SK-N-SH (cell line): ENCODE results near the gene DAGLB. TPM values are rescaled to one million over a fixed set of nuclear protein-coding genes. Genes with fewer than 3 reads are reported as not detected.

ENCODE experiments used
- CTCF ChIA-PET: fragments of 300-600, 350-600 bp; formaldehyde crosslinking; extraction: SDS; loops from one replicate; lab custom pipeline; 2021; lab: Yijun Ruan, JAX
- POLR2A ChIA-PET: fragments of 350-600 bp; sonication (Branson Sonifier 250); formaldehyde crosslinking; extraction: SDS; loops from one replicate; lab custom pipeline; 2020; ENCODE audit warnings: antibody characterized with exemption, inconsistent platforms; lab: Yijun Ruan, JAX
- DNase-seq: peaks from one replicate; pipeline ENCODE4 v3.0.0; 2012
- H2AFZ ChIP-seq: fragments of 200-600 bp; sonication (generic); 2 replicates; pipeline ENCODE4 v1.8.1; 2016; ENCODE audit warnings: antibody characterized with exemption, mild to moderate bottlenecking, low read depth
- H3F3A ChIP-seq: fragments of 200-600 bp; sonication (generic); replicated peaks from 2 replicates; pipeline ENCODE3; 2016; ENCODE audit warnings: antibody characterized with exemption, mild to moderate bottlenecking; ENCODE audit not compliant: insufficient read depth
- H3K27ac ChIP-seq, 2 experiments: fragments of 200-500 bp in 1 of 2; fragments of 200-600 bp in 1 of 2; sonication (Bioruptor generic) in 1 of 2; sonication (generic), shearing (Covaris generic) in 1 of 2; 2 replicates each; pipeline versions ENCODE4 v1.5.1 to v1.6.1; 2014 to 2016; ENCODE audit warnings: low read depth in 2 of 2, inconsistent platforms in 1 of 2, low read length in 1 of 2, mild to moderate bottlenecking in 1 of 2, mixed read lengths in 1 of 2
- H3K27me3 ChIP-seq: fragments of 200-600 bp; sonication (generic), shearing (Covaris generic); 2 replicates; pipeline ENCODE4 v1.6.1; 2016; ENCODE audit warnings: mixed run types; ENCODE audit not compliant: insufficient read depth
- H3K36me3 ChIP-seq, 2 experiments: fragments of 200-500 bp in 1 of 2; fragments of 200-600 bp in 1 of 2; sonication (Bioruptor generic) in 1 of 2; sonication (generic) in 1 of 2; replicated peaks in 1 of 2; 2 replicates each; pipeline versions ENCODE3 to v1.5.1; 2014 to 2016; ENCODE audit warnings: low read length in 1 of 2, mild to moderate bottlenecking in 1 of 2; ENCODE audit not compliant: insufficient read depth in 2 of 2, control insufficient read depth in 1 of 2
- H3K4me1 ChIP-seq, 2 experiments: fragments of 200-500 bp in 1 of 2; fragments of 200-600 bp in 1 of 2; sonication (Bioruptor generic) in 1 of 2; sonication (generic), shearing (Covaris generic) in 1 of 2; 2 replicates each; pipeline versions ENCODE4 v1.5.1 to v1.6.1; 2014 to 2016; ENCODE audit warnings: low read depth in 1 of 2, low read length in 1 of 2, mixed run types in 1 of 2; ENCODE audit not compliant: insufficient read depth in 2 of 2, control insufficient read depth in 1 of 2
- H3K4me2 ChIP-seq: fragments of 200-600 bp; sonication (generic), shearing (Covaris generic); 2 replicates; pipeline ENCODE4 v1.6.1; 2017; ENCODE audit warnings: mixed run types
- H3K4me3 ChIP-seq, 2 experiments: fragments of 200-500 bp in 1 of 2; fragments of 200-600 bp in 1 of 2; sonication (Bioruptor generic) in 1 of 2; sonication (generic), shearing (Covaris generic) in 1 of 2; 2 replicates each; pipeline versions ENCODE4 v1.5.1 to v1.8.1; 2014 to 2016; ENCODE audit warnings: low read depth in 2 of 2, inconsistent platforms in 1 of 2, low read length in 1 of 2, mild to moderate bottlenecking in 1 of 2, mixed read lengths in 1 of 2, moderate library complexity in 1 of 2
- H3K79me2 ChIP-seq: fragments of 200-600 bp; sonication (generic); 2 replicates; pipeline ENCODE4 v1.8.1; 2017; ENCODE audit warnings: mild to moderate bottlenecking; ENCODE audit not compliant: insufficient read depth
- H3K9ac ChIP-seq: fragments of 200-600 bp; sonication (generic); 2 replicates; pipeline ENCODE4 v1.6.1; 2017; ENCODE audit warnings: mixed run types
- H3K9me2 ChIP-seq: fragments of 200-600 bp; sonication (generic); 2 replicates; pipeline ENCODE4 v1.6.1; 2017; ENCODE audit warnings: mixed run types
- H3K9me3 ChIP-seq: fragments of 200-600 bp; sonication (generic); 2 replicates; pipeline ENCODE4 v1.6.1; 2017; ENCODE audit warnings: mixed run types, mild to moderate bottlenecking, moderate library complexity
- H4K20me1 ChIP-seq: fragments of 200-600 bp; sonication (generic); 2 replicates; pipeline ENCODE4 v1.6.1; 2017; ENCODE audit warnings: mild to moderate bottlenecking, mixed run types; ENCODE audit not compliant: insufficient read depth
- EP300 ChIP-seq, 2 experiments: IDR thresholded peaks; 2 replicates each; pipeline versions ENCODE4 v1.4.0 to v1.6.1; 2012; ENCODE audit warnings: borderline replicate concordance in 1 of 2, low read depth in 1 of 2, low read length in 1 of 2
- EZH2phosphoT487 ChIP-seq: fragments of 200-600 bp; sonication (generic); IDR thresholded peaks from 2 replicates; pipeline ENCODE4 v1.6.1; 2017; ENCODE audit warnings: low read depth, mixed run types, mild to moderate bottlenecking, antibody characterized with exemption, moderate library complexity, borderline replicate concordance
- FOXM1 ChIP-seq: IDR thresholded peaks from 2 replicates; pipeline ENCODE4 v1.4.0; 2012; ENCODE audit warnings: low read depth, mild to moderate bottlenecking
- GATA2 ChIP-seq: sonication (generic); formaldehyde crosslinking; IDR thresholded peaks from 2 replicates; pipeline ENCODE4 v1.5.0; 2020; ENCODE audit warnings: mild to moderate bottlenecking, missing genetic modification reagents
- MXI1 ChIP-seq: IDR thresholded peaks from 2 replicates; pipeline ENCODE4 v1.6.1; 2012; ENCODE audit warnings: mild to moderate bottlenecking, low read depth, low read length, improper control_type of control experiment
- NFIC ChIP-seq: IDR thresholded peaks from 2 replicates; pipeline ENCODE4 v1.4.0; 2012; ENCODE audit warnings: borderline replicate concordance
- NRF1 ChIP-seq: IDR thresholded peaks from 2 replicates; pipeline ENCODE4 v1.6.1; 2012; ENCODE audit warnings: low read depth, mild to moderate bottlenecking, low read length
- POLR2AphosphoS5 ChIP-seq: IDR thresholded peaks from 2 replicates; pipeline ENCODE4 v1.6.1; 2012; ENCODE audit warnings: low read depth, low read length
- RCOR1 ChIP-seq: fragments of 150-350 bp; IDR thresholded peaks from 2 replicates; pipeline ENCODE4 v1.6.1; 2017; ENCODE audit warnings: antibody characterized with exemption, low read length
- RXRA ChIP-seq: IDR thresholded peaks from 2 replicates; pipeline ENCODE4 v1.4.0; 2012; ENCODE audit warnings: low read depth, mild to moderate bottlenecking, borderline replicate concordance
- SIN3A ChIP-seq: IDR thresholded peaks from 2 replicates; pipeline ENCODE4 v1.6.1; 2012; ENCODE audit warnings: low read depth, mild to moderate bottlenecking, low read length, moderate library complexity, borderline replicate concordance
- SMC3 ChIP-seq: IDR thresholded peaks from 2 replicates; pipeline ENCODE4 v1.6.1; 2012; ENCODE audit warnings: low read depth, low read length, improper control_type of control experiment
- TEAD4 ChIP-seq: IDR thresholded peaks from 2 replicates; pipeline ENCODE4 v1.4.0; 2012; ENCODE audit warnings: mild to moderate bottlenecking, borderline replicate concordance; ENCODE audit not compliant: insufficient read depth
- YY1 ChIP-seq: IDR thresholded peaks from 2 replicates; pipeline ENCODE4 v1.4.0; 2012; ENCODE audit warnings: low read depth, mild to moderate bottlenecking
- WGBS: methylation state at CpG from one replicate; pipeline ENCODE4 v1.1.6; 2017; ENCODE audit warnings: low lambda C conversion rate; 5-methylcytosine and 5-hydroxymethylcytosine counted together
- polyA plus RNA-seq, 3 experiments: library from polyadenylated mRNA; depleted of rRNA; stranded (reverse); fragments of >200 nt; gene quantifications; 2 replicates each; pipeline ENCODE4 v1.2.3, GENCODE V29; 2012
- TF ChIP-seq, protein P1 (sequence below): fragments of 200-600 bp; sonication (generic); IDR thresholded peaks from 2 replicates; pipeline ENCODE4 v1.6.1; 2017; ENCODE audit warnings: antibody characterized with exemption, mild to moderate bottlenecking, moderate library complexity
- TF ChIP-seq, protein P2 (sequence below): IDR thresholded peaks from 2 replicates; pipeline ENCODE4 v1.6.1; 2012; ENCODE audit warnings: mild to moderate bottlenecking, low read depth, low read length, moderate library complexity

The DAGLB gene
- polyA plus RNA-seq, 1 of the 3 experiments (the other 2 are of a cell fraction), result 24.1 TPM

DNA sequence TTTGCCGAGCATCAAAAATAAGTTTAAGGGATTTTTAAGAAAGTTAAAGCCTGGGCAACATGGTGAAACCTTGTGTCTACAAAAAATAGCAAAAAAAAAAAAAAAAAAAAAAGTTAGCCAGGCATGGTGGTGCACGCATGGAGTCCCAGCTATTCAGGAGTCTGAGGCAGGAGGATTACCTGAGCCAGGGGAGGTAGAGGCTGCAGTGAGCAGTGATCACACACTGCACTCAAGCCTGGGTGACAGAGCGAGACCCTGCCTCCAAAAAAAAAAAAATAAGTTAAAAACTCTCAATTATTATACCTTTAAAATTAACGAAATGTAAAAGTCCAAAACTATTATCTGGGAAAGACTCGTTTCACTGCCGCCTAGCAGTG, 35.0 kb upstream of the DAGLB start (continued):
- TF ChIP-seq, protein P1, sequence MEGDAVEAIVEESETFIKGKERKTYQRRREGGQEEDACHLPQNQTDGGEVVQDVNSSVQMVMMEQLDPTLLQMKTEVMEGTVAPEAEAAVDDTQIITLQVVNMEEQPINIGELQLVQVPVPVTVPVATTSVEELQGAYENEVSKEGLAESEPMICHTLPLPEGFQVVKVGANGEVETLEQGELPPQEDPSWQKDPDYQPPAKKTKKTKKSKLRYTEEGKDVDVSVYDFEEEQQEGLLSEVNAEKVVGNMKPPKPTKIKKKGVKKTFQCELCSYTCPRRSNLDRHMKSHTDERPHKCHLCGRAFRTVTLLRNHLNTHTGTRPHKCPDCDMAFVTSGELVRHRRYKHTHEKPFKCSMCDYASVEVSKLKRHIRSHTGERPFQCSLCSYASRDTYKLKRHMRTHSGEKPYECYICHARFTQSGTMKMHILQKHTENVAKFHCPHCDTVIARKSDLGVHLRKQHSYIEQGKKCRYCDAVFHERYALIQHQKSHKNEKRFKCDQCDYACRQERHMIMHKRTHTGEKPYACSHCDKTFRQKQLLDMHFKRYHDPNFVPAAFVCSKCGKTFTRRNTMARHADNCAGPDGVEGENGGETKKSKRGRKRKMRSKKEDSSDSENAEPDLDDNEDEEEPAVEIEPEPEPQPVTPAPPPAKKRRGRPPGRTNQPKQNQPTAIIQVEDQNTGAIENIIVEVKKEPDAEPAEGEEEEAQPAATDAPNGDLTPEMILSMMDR, result no peak
- TF ChIP-seq YY1, result no peak
- no peak for TF ChIP-seq EP300 (IDR thresholded peaks at IDR 0.05; ENCODE audit: borderline replicate concordance in 1 of 2, low read depth in 1 of 2, low read length in 1 of 2)
- no peak for TF ChIP-seq MXI1

DNA sequence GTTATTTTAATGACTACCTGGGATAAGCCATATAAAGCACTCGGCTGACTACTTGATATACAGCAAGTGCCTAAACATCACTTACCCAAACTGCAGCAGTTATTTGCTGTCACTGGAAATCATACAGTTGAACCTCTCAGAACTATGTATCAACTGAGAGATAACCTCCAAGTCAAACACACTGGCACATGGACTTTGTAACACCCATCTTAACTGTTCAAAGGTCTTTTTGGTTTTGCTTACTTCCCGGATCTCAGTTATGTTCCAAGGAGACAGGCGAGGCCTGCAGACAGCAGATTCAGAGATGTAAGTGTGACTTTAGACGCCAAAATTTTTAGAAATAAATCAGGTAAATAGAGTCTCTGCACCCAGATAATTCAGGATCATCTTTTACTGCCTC, 34.6 kb upstream of the DAGLB start:
- H3K4me2 ChIP-seq, result peak overlapping the region; percentile 84
- peaks cover 5 to 20% of the 10 kb centered on the region in 2 experiments for H3K4me1 ChIP-seq
- POLR2A ChIA-PET, result no interaction called here
- H3K9me2 ChIP-seq, result no peaks in the 10 kb centered on the region
- H2AFZ ChIP-seq, result no peak overlapping the region
- no peaks in the 10 kb centered on the region for H3K27me3 ChIP-seq
- H3K79me2 ChIP-seq, result peaks cover 73% of the 10 kb centered on the region
- H3K9me3 ChIP-seq, result no peaks in the 10 kb centered on the region
- H4K20me1 ChIP-seq, result peaks cover 61% of the 10 kb centered on the region
- H3K27ac ChIP-seq, result peak overlapping the region in 1 of 2 experiments; percentile 89; a peak in 1 of 4 replicates
- 80% methylated on average over 4 of the region's 4 CpGs for WGBS
- DNase-seq, result no peak
- H3K9ac ChIP-seq, result peak overlapping the region; percentile 93
- H3F3A ChIP-seq, result no peaks in the 10 kb centered on the region
- TF ChIP-seq GATA2 (no peak), FOXM1 (no peak), SIN3A (no peak), TEAD4 (no peak), NFIC (no peak), EZH2phosphoT487 (no peak), NRF1 (no peak), SMC3 (no peak), RCOR1 (no peak), RXRA (no peak), EP300 (IDR thresholded peaks at IDR 0.05; ENCODE audit: borderline replicate concordance in 1 of 2, low read depth in 1 of 2, low read length in 1 of 2) (no peak), POLR2AphosphoS5 (no peak)
- TF ChIP-seq, protein P2, sequence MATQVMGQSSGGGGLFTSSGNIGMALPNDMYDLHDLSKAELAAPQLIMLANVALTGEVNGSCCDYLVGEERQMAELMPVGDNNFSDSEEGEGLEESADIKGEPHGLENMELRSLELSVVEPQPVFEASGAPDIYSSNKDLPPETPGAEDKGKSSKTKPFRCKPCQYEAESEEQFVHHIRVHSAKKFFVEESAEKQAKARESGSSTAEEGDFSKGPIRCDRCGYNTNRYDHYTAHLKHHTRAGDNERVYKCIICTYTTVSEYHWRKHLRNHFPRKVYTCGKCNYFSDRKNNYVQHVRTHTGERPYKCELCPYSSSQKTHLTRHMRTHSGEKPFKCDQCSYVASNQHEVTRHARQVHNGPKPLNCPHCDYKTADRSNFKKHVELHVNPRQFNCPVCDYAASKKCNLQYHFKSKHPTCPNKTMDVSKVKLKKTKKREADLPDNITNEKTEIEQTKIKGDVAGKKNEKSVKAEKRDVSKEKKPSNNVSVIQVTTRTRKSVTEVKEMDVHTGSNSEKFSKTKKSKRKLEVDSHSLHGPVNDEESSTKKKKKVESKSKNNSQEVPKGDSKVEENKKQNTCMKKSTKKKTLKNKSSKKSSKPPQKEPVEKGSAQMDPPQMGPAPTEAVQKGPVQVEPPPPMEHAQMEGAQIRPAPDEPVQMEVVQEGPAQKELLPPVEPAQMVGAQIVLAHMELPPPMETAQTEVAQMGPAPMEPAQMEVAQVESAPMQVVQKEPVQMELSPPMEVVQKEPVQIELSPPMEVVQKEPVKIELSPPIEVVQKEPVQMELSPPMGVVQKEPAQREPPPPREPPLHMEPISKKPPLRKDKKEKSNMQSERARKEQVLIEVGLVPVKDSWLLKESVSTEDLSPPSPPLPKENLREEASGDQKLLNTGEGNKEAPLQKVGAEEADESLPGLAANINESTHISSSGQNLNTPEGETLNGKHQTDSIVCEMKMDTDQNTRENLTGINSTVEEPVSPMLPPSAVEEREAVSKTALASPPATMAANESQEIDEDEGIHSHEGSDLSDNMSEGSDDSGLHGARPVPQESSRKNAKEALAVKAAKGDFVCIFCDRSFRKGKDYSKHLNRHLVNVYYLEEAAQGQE, result no peak
- CTCF ChIA-PET, result no interaction called here
- peaks cover 13 to 42% of the 10 kb centered on the region in 2 experiments for H3K36me3 ChIP-seq
- peak overlapping the region; percentile 69 to 97; a peak in 3 of 4 replicates for H3K4me3 ChIP-seq
